ENCODE measurements around the gene CCDC33.

DNA sequence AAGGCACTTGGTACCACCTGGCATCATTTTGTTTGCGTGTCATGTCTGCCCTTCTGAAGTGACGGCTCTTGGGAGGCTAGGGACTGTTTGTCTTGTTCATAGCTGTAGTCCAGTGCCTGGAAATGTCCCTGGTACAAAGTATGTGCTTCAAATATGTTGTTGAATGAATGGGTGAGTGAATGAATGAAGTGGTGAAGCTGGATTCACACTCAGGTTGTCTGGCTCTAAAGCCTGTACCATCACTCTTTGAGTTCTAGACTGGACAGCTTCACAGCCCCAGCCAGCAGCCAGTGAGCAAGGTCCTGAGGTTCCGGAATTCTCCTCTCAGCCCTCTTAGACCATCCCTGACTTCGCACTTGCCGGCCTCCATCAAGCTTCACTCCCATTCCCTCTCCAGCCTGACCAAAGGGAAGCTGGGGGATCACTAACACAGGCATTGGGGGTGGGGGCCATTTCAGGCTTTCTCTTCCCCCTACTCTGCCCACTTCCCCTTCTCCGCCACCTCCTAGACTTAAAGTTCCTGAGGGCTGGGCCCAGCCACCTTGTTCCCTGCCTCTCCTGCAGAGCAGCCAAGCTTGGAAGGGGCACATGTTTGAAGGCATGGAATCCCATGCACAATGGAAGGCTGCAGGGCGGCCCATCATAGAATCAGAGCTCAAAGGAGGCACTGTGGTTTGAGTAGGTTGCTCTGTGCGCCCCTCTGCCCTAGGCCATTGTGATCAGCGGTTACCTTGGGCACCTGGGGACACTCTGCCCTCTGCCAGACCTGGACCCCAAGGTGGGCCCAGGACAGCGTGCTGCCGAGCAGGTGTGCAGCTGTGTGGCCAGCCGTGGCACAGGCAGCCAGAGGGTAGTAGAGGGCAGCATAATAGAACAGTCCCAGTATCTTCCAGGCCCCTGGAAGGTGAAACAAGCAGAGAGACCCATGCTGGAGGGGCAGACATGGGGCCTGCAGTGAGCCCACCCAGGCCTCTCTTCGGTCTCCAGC is 41.3 kb upstream of the CCDC33 start:
- TF ChIP-seq REST (IDR thresholded peaks at IDR 0.05; ENCODE audit: insufficient replicate concordance, low read depth) (no peak), CTCF (IDR thresholded peaks at IDR 0.05; ENCODE audit: insufficient read depth, low read length) (no peak)

Measured in HL-60 (cell line).